Neutrophil (primary cell): ENCODE results near the gene KIFAP3.

Experiments
- H3K27ac ChIP-seq: fragments of 200-600 bp; sonication (generic); 2 replicates; pipeline ENCODE4 v1.5.1; 2016; ENCODE audit warnings: mild to moderate bottlenecking, moderate library complexity
- H3K27me3 ChIP-seq: fragments of 200-600 bp; sonication (generic); 2 replicates; pipeline ENCODE4 v1.6.0; 2016; ENCODE audit warnings: mild to moderate bottlenecking
- H3K36me3 ChIP-seq: fragments of 200-600 bp; sonication (generic); 2 replicates; pipeline ENCODE4 v1.5.1; 2017
- H3K4me1 ChIP-seq, 2 experiments: fragments of 200-600 bp in 1 of 2; sonication (generic) in 1 of 2; 1 replicate in 1 of 2; 2 replicates in 1 of 2; pipeline versions ENCODE4 v1.5.1 to v1.6.1; 2013 to 2016; ENCODE audit warnings: low read depth in 1 of 2, low read length in 1 of 2, mild to moderate bottlenecking in 1 of 2, moderate library complexity in 1 of 2; ENCODE audit not compliant: control insufficient read depth in 1 of 2, insufficient read depth in 1 of 2
- H3K4me3 ChIP-seq, 2 experiments: fragments of 200-600 bp in 1 of 2; sonication (generic) in 1 of 2; 1 replicate in 1 of 2; 2 replicates in 1 of 2; pipeline ENCODE4 v1.5.1; 2013 to 2016; ENCODE audit warnings: low read depth in 1 of 2, low read length in 1 of 2, mild to moderate bottlenecking in 1 of 2, moderate library complexity in 1 of 2
- H3K9me3 ChIP-seq: fragments of 200-600 bp; sonication (generic); 2 replicates; pipeline ENCODE4 v1.5.1; 2016
- CTCF ChIP-seq: fragments of 200-600 bp; sonication (generic); IDR thresholded peaks from 2 replicates; pipeline ENCODE4 v1.5.1; 2016; ENCODE audit warnings: antibody characterized with exemption

Gene KIFAP3

GRCh38 chr1:169945181-169945580, 129.3 kb downstream of the KIFAP3 start:
- Histone ChIP-seq H3K4me1 (no peaks in the 10 kb centered on the region), H3K9me3 (no peaks in the 10 kb centered on the region), H3K27me3 (no peaks in the 10 kb centered on the region), H3K4me3 (no peak overlapping the region), H3K27ac (no peak overlapping the region), H3K36me3 (peaks cover 6% of the 10 kb centered on the region)
- no peak for TF ChIP-seq CTCF

- Histone ChIP-seq H3K27me3 (no peaks in the 10 kb centered on the region), H3K27ac (no peak overlapping the region), H3K4me1 (no peaks in the 10 kb centered on the region), H3K36me3 (peaks cover 6% of the 10 kb centered on the region), H3K9me3 (no peaks in the 10 kb centered on the region), H3K4me3 (no peak overlapping the region)
- TF ChIP-seq CTCF, result no peak
Observed at GRCh38 chr1:169944621-169945020, 129.9 kb downstream of the KIFAP3 start.

- no peaks in the 10 kb centered on the region for H3K27me3 ChIP-seq
- no peaks in the 10 kb centered on the region for H3K9me3 ChIP-seq
- H3K4me3 ChIP-seq, result no peak overlapping the region
- TF ChIP-seq CTCF, result no peak
- no peak overlapping the region for H3K27ac ChIP-seq
- no peaks in the 10 kb centered on the region for H3K4me1 ChIP-seq
- peaks cover 6% of the 10 kb centered on the region for H3K36me3 ChIP-seq
Observed at GRCh38 chr1:169943963-169944526, 130.4 kb downstream of the KIFAP3 start.

- Histone ChIP-seq H3K27ac (no peak overlapping the region), H3K27me3 (no peaks in the 10 kb centered on the region), H3K36me3 (peaks cover 6% of the 10 kb centered on the region), H3K4me1 (no peaks in the 10 kb centered on the region), H3K4me3 (no peak overlapping the region), H3K9me3 (no peaks in the 10 kb centered on the region)
- no peak for TF ChIP-seq CTCF
Observed at GRCh38 chr1:169941982-169942830, 132.3 kb downstream of the KIFAP3 start.

GRCh38 chr1:169933984-169934725, 140.3 kb downstream of the KIFAP3 start:
- Histone ChIP-seq H3K4me1 (no peaks in the 10 kb centered on the region), H3K27me3 (no peaks in the 10 kb centered on the region), H3K27ac (no peak overlapping the region), H3K9me3 (no peaks in the 10 kb centered on the region), H3K4me3 (no peak overlapping the region), H3K36me3 (no peaks in the 10 kb centered on the region)
- no peak for TF ChIP-seq CTCF
